PC-3 (cell line): ENCODE results near the gene LGSN. TPM values are rescaled to one million over a fixed set of nuclear protein-coding genes. Genes with fewer than 3 reads are reported as not detected.

ENCODE experiments used
- ATAC-seq: fragments of 200-7000 bp; cut with Tn5 transposase; 2 replicates; pipeline ENCODE4 v1.9.1; 2020; ENCODE audit warnings: mild to moderate bottlenecking, moderate library complexity
- BruUV-seq: library from RNA; stranded (reverse); fragments of 400-500 nt; replicated peaks from 2 replicates; lab custom pipeline; 2021; lab: Mats Ljungman, UMichigan
- CTCF ChIA-PET: fragments of 300-600 bp; sonication (Branson Sonifier 250); formaldehyde crosslinking; loops from one replicate; lab custom pipeline; 2022; ENCODE audit warnings: antibody characterized with exemption; lab: Charles Lee
- POLR2A ChIA-PET: fragments of 300-600 bp; sonication (Branson Sonifier 250); formaldehyde crosslinking; loops from one replicate; lab custom pipeline; 2022; ENCODE audit warnings: antibody characterized with exemption; ENCODE audit not compliant: unreplicated experiment; lab: Charles Lee
- DNase-seq: peaks from one replicate; pipeline ENCODE4 v3.0.0-alpha.2; 2015
- H2AFZ ChIP-seq: fragments of 300-600 bp; sonication (generic); 2 replicates; pipeline ENCODE4 v1.6.0; 2016; ENCODE audit warnings: antibody characterized with exemption, low read length
- H3F3A ChIP-seq: fragments of 300-600 bp; sonication (generic); one replicate; pipeline ENCODE4 v1.6.0; 2017; ENCODE audit warnings: antibody characterized with exemption, low read length, control low read depth, mild to moderate bottlenecking; ENCODE audit not compliant: unreplicated experiment
- H3K27ac ChIP-seq: fragments of 300-600 bp; sonication (generic); 2 replicates; pipeline ENCODE4 v1.5.1; 2016; ENCODE audit warnings: mild to moderate bottlenecking, low read length
- H3K27me3 ChIP-seq: fragments of 300-600 bp; sonication (generic); 2 replicates; pipeline ENCODE4 v1.6.1; 2016; ENCODE audit warnings: low read length, mixed read lengths
- H3K36me3 ChIP-seq: fragments of 300-600 bp; sonication (generic); 2 replicates; pipeline ENCODE4 v1.6.1; 2016; ENCODE audit warnings: low read depth, mixed run types, low read length, mixed read lengths
- H3K4me1 ChIP-seq: fragments of 300-600 bp; sonication (generic); 2 replicates; pipeline ENCODE4 v1.5.1; 2016; ENCODE audit warnings: low read length; ENCODE audit not compliant: insufficient read depth
- H3K4me2 ChIP-seq: fragments of 300-600 bp; sonication (generic); 2 replicates; pipeline ENCODE4 v1.6.0; 2016; ENCODE audit warnings: low read length
- H3K4me3 ChIP-seq: fragments of 300-600 bp; sonication (generic); 2 replicates; pipeline ENCODE4 v1.5.1; 2016; ENCODE audit warnings: mild to moderate bottlenecking, low read length, mixed read lengths
- H3K79me2 ChIP-seq: fragments of 300-600 bp; sonication (generic); 2 replicates; pipeline ENCODE4 v1.6.1; 2017; ENCODE audit warnings: low read length, mixed read lengths
- H3K9ac ChIP-seq: fragments of 300-600 bp; sonication (generic); 2 replicates; pipeline ENCODE4 v1.6.0; 2016; ENCODE audit warnings: mild to moderate bottlenecking, low read length
- H3K9me2 ChIP-seq: fragments of 300-600 bp; sonication (generic); replicated peaks from 2 replicates; pipeline ENCODE4 v1.6.1; 2016; ENCODE audit warnings: mixed run types, low read length, mixed read lengths
- H3K9me3 ChIP-seq: fragments of 300-600 bp; sonication (generic); 2 replicates; pipeline ENCODE4 v1.6.1; 2016; ENCODE audit warnings: low read length, mixed read lengths
- H4K20me1 ChIP-seq: fragments of 300-600 bp; sonication (generic); 2 replicates; pipeline ENCODE4 v1.6.1; 2016; ENCODE audit warnings: low read length, mixed read lengths
- CTCF ChIP-seq: fragments of 300-600 bp; sonication (generic); conservative IDR thresholded peaks from 2 replicates; pipeline ENCODE4 v1.5.1; 2017; ENCODE audit warnings: antibody characterized with exemption, low read depth, mild to moderate bottlenecking, low read length
- EZH2 ChIP-seq: fragments of 300-600 bp; sonication (generic); IDR thresholded peaks from one replicate; pipeline ENCODE4 v1.6.1; 2017; ENCODE audit warnings: antibody characterized with exemption, mild to moderate bottlenecking, low read length; ENCODE audit not compliant: unreplicated experiment
- EZH2phosphoT487 ChIP-seq: fragments of 300-600 bp; sonication (generic); IDR thresholded peaks from 2 replicates; pipeline ENCODE4 v1.6.1; 2018; ENCODE audit warnings: mild to moderate bottlenecking, antibody characterized with exemption, low read length, borderline replicate concordance
- intact Hi-C: fragments of 100-400 bp; cut with micrococcal nuclease; formaldehyde crosslinking; loops from 2 replicates; pipeline ENCODE4 v1.9.0; 2023
- total RNA-seq: library from RNA; depleted of rRNA; stranded (reverse); fragments of >200 nt; gene quantifications from 2 replicates; pipeline ENCODE4 v1.2.3, GENCODE V29; 2014

The LGSN gene
- total RNA-seq, 1 experiment from 2014 or later, result not detected

GRCh38 chr6:63261820-63262219 lies 58.0 kb downstream of the LGSN start:
- no peaks in the 10 kb centered on the region for H3K9me3 ChIP-seq
- H3K27me3 ChIP-seq, result peaks cover 17% of the 10 kb centered on the region
- H3K4me1 ChIP-seq, result no peaks in the 10 kb centered on the region
- no peaks in the 10 kb centered on the region for H3F3A ChIP-seq
- intact Hi-C loops, result no loop called here
- DNase-seq (no peak), ATAC-seq (no peak)
- H3K4me2 ChIP-seq, result no peak overlapping the region
- no TSS peak for BruUV-seq
- no peaks in the 10 kb centered on the region for H3K79me2 ChIP-seq
- H2AFZ ChIP-seq, result no peak overlapping the region
- H3K27ac ChIP-seq, result no peak overlapping the region
- H4K20me1 ChIP-seq, result no peaks in the 10 kb centered on the region
- H3K9me2 ChIP-seq, result no peaks in the 10 kb centered on the region
- H3K4me3 ChIP-seq, result no peak overlapping the region
- no peaks in the 10 kb centered on the region for H3K36me3 ChIP-seq
- CTCF ChIA-PET, result no interaction called here
- no peak for TF ChIP-seq EZH2phosphoT487
- no peak for TF ChIP-seq CTCF
- TF ChIP-seq EZH2, result no peak
- no peak overlapping the region for H3K9ac ChIP-seq
- POLR2A ChIA-PET, result no interaction called here

- DNase-seq, result no peak
- ChIA-PET POLR2A (no interaction called here), CTCF (no interaction called here)
- Histone ChIP-seq H2AFZ (no peak overlapping the region), H3K27me3 (peaks cover 4% of the 10 kb centered on the region; the same call in 1 of the 2 replicates), H3K4me3 (no peak overlapping the region), H3K9ac (no peak overlapping the region), H3K9me3 (no peaks in the 10 kb centered on the region), H4K20me1 (no peaks in the 10 kb centered on the region), H3K79me2 (no peaks in the 10 kb centered on the region), H3K4me2 (no peak overlapping the region), H3K27ac (no peak overlapping the region), H3K4me1 (no peaks in the 10 kb centered on the region), H3K9me2 (no peaks in the 10 kb centered on the region), H3F3A (no peaks in the 10 kb centered on the region), H3K36me3 (no peaks in the 10 kb centered on the region)
- ATAC-seq, result no peak
- intact Hi-C loops, result no loop called here
- TF ChIP-seq EZH2phosphoT487 (no peak), CTCF (no peak), EZH2 (no peak)
- no TSS peak for BruUV-seq
These were observed 60.6 kb downstream of the LGSN start for GRCh38 chr6:63259153-63259552.

GRCh38 chr6:63249875-63250482 lies 69.8 kb downstream of the LGSN start:
- ChIA-PET POLR2A (no interaction called here), CTCF (no interaction called here)
- Histone ChIP-seq H3K27me3 (peaks cover 9% of the 10 kb centered on the region; the same call in 1 of the 2 replicates), H4K20me1 (no peaks in the 10 kb centered on the region), H3K9ac (no peak overlapping the region), H3K79me2 (no peaks in the 10 kb centered on the region), H3K4me3 (no peak overlapping the region), H3F3A (no peaks in the 10 kb centered on the region), H3K9me2 (no peaks in the 10 kb centered on the region), H3K4me2 (no peak overlapping the region), H2AFZ (no peak overlapping the region), H3K36me3 (no peaks in the 10 kb centered on the region), H3K9me3 (no peaks in the 10 kb centered on the region), H3K4me1 (no peaks in the 10 kb centered on the region), H3K27ac (no peak overlapping the region)
- no TSS peak for BruUV-seq
- intact Hi-C loops, result no loop called here
- TF ChIP-seq EZH2phosphoT487 (no peak), EZH2 (no peak), CTCF (no peak)
- DNase-seq, result no peak
- no peak; the same call in 1 of the 2 replicates for ATAC-seq
